Keratinocyte (primary cell): ENCODE data around the gene GAPVD1. TPM values are rescaled to one million over a fixed set of nuclear protein-coding genes. Genes with fewer than 3 reads are reported as not detected.

ENCODE experiments used
- DNase-seq: peaks from one replicate; pipeline ENCODE4 v3.0.0-alpha.2; 2011; ENCODE audit warnings: low read depth, missing footprints, low spot score
- FAIRE-seq: peaks from 2 replicates; lab custom pipeline; 2011; peaks lifted over from hg19 to GRCh38; lab: Jason Lieb, UNC
- H2AFZ ChIP-seq: 2 replicates; pipeline ENCODE4 v1.6.0; 2012; ENCODE audit warnings: low read length, control low read depth, inconsistent platforms; ENCODE audit not compliant: control insufficient read depth
- H3K27ac ChIP-seq: 2 replicates; pipeline ENCODE4 v1.5.1; 2011; ENCODE audit warnings: low read length; ENCODE audit not compliant: control insufficient read depth, insufficient read depth
- H3K27me3 ChIP-seq: 3 replicates; pipeline ENCODE4 v1.6.0; 2011; ENCODE audit warnings: low read length; ENCODE audit not compliant: control insufficient read depth, insufficient read depth; ENCODE audit errors: extremely low read depth
- H3K36me3 ChIP-seq, 2 experiments: 2 replicates in 1 of 2; 3 replicates in 1 of 2; pipeline ENCODE4 v1.5.1; 2011; ENCODE audit warnings: low read length in 2 of 2, mild to moderate bottlenecking in 1 of 2; ENCODE audit not compliant: control insufficient read depth in 2 of 2, insufficient read depth in 2 of 2; ENCODE audit errors: extremely low read depth in 1 of 2
- H3K4me1 ChIP-seq: 3 replicates; pipeline ENCODE4 v1.5.1; 2011; ENCODE audit warnings: low read length; ENCODE audit not compliant: control insufficient read depth, insufficient read depth; ENCODE audit errors: extremely low read depth
- H3K4me2 ChIP-seq: 3 replicates; pipeline ENCODE4 v1.6.0; 2011; ENCODE audit warnings: low read depth, low read length; ENCODE audit not compliant: control insufficient read depth, insufficient read depth; ENCODE audit errors: extremely low read depth
- H3K4me3 ChIP-seq, 3 experiments: fragments of 200-600 bp in 1 of 3; sonication (generic) in 1 of 3; 2 replicates in 2 of 3; 3 replicates in 1 of 3; pipeline ENCODE4 v1.5.1; 2011 to 2016; ENCODE audit warnings: low read length in 3 of 3, mild to moderate bottlenecking in 3 of 3, control low read depth in 2 of 3, inconsistent platforms in 1 of 3, low read depth in 1 of 3, mixed read lengths in 1 of 3, mixed run types in 1 of 3, moderate library complexity in 1 of 3; ENCODE audit not compliant: control insufficient read depth in 2 of 3, insufficient read depth in 2 of 3; ENCODE audit errors: extremely low read depth in 1 of 3
- H3K79me2 ChIP-seq: 2 replicates; pipeline ENCODE4 v1.6.0; 2012; ENCODE audit warnings: low read length; ENCODE audit not compliant: control insufficient read depth, insufficient read depth
- H3K9ac ChIP-seq: 3 replicates; pipeline ENCODE4 v1.6.0; 2011; ENCODE audit warnings: low read length; ENCODE audit not compliant: control insufficient read depth, insufficient read depth; ENCODE audit errors: extremely low read depth
- H3K9me1 ChIP-seq: 3 replicates; pipeline ENCODE4 v1.6.0; 2011; ENCODE audit warnings: low read length; ENCODE audit not compliant: control insufficient read depth, insufficient read depth; ENCODE audit errors: extremely low read depth
- H3K9me3 ChIP-seq: 2 replicates; pipeline ENCODE4 v1.5.1; 2012; ENCODE audit warnings: low read depth, low read length; ENCODE audit not compliant: control insufficient read depth
- H4K20me1 ChIP-seq: 3 replicates; pipeline ENCODE4 v1.6.0; 2011; ENCODE audit warnings: low read length; ENCODE audit not compliant: control insufficient read depth, insufficient read depth; ENCODE audit errors: extremely low read depth
- EZH2 ChIP-seq: IDR thresholded peaks from one replicate; pipeline ENCODE4 v1.6.1; 2012; ENCODE audit warnings: inconsistent platforms, mild to moderate bottlenecking, low read length, moderate library complexity
- dilution Hi-C: fragments of 300-500 bp; cut with MboI; formaldehyde crosslinking; loops from one replicate; pipeline ENCODE4 v1.7.0; 2020; ENCODE audit warnings: low sequenced_read_pairs; ENCODE audit not compliant: extremely low pct_ligation_motif_present
- polyA plus RNA-seq, 5 experiments: library from polyadenylated mRNA; depleted of rRNA in 3 of 5; stranded (reverse) in 3 of 5; stranded (forward) in 1 of 5; unstranded in 1 of 5; fragments of >200 nt; gene quantifications; 1 replicate in 1 of 5; 2 replicates in 3 of 5; 3 replicates in 1 of 5; pipeline versions ENCODE4 v1.2.1 to v1.2.3, GENCODE V29; 2011 to 2012; ENCODE audit warnings: missing spikeins in 2 of 5, low read depth in 1 of 5, low replicate concordance in 1 of 5
- TF ChIP-seq, protein P1 (sequence below), 3 experiments: IDR thresholded peaks in 1 of 3; conservative IDR thresholded peaks in 1 of 3; optimal IDR thresholded peaks in 1 of 3; 2 replicates in 2 of 3; 3 replicates in 1 of 3; pipeline versions ENCODE3 to v1.5.1; 2011; ENCODE audit warnings: low read length in 3 of 3, mild to moderate bottlenecking in 3 of 3, moderate library complexity in 2 of 3, control low read depth in 1 of 3, inconsistent platforms in 1 of 3; ENCODE audit not compliant: insufficient read depth in 2 of 3; ENCODE audit errors: extremely low read depth in 1 of 3

Gene GAPVD1
- polyA plus RNA-seq, 1 donor (not counting 4 experiments of a cell fraction or from before 2014, with no cell fraction given) = 23.2 TPM

GRCh38 chr9:125271081-125271480 lies 9.5 kb downstream of the GAPVD1 start:
- no peak overlapping the region for H3K9ac ChIP-seq
- H3K4me1 ChIP-seq = peaks cover 15% of the 10 kb centered on the region
- peaks cover 86% of the 10 kb centered on the region for H3K79me2 ChIP-seq
- FAIRE-seq = no peak
- H3K9me3 ChIP-seq = no peaks in the 10 kb centered on the region
- H3K27me3 ChIP-seq = no peaks in the 10 kb centered on the region
- TF ChIP-seq EZH2 = no peak
- TF ChIP-seq, protein P1, sequence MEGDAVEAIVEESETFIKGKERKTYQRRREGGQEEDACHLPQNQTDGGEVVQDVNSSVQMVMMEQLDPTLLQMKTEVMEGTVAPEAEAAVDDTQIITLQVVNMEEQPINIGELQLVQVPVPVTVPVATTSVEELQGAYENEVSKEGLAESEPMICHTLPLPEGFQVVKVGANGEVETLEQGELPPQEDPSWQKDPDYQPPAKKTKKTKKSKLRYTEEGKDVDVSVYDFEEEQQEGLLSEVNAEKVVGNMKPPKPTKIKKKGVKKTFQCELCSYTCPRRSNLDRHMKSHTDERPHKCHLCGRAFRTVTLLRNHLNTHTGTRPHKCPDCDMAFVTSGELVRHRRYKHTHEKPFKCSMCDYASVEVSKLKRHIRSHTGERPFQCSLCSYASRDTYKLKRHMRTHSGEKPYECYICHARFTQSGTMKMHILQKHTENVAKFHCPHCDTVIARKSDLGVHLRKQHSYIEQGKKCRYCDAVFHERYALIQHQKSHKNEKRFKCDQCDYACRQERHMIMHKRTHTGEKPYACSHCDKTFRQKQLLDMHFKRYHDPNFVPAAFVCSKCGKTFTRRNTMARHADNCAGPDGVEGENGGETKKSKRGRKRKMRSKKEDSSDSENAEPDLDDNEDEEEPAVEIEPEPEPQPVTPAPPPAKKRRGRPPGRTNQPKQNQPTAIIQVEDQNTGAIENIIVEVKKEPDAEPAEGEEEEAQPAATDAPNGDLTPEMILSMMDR (optimal IDR thresholded peaks at IDR 0.05 in 1 of 3, IDR thresholded peaks at IDR 0.05 in 1 of 3, conservative IDR thresholded peaks at IDR 0.05 in 1 of 3; ENCODE audit: extremely low read depth in 1 of 3, insufficient read depth in 2 of 3, low read length in 3 of 3) = no peak
- no peaks in the 10 kb centered on the region for H4K20me1 ChIP-seq
- no peak overlapping the region for H3K4me3 ChIP-seq
- H3K27ac ChIP-seq = no peak overlapping the region
- dilution Hi-C loops = no loop called here
- no peak overlapping the region for H2AFZ ChIP-seq
- DNase-seq = no peak
- H3K36me3 ChIP-seq = peaks cover 0 to 9% of the 10 kb centered on the region in 2 experiments
- H3K9me1 ChIP-seq = no peaks in the 10 kb centered on the region
- H3K4me2 ChIP-seq = peak overlapping the region; percentile 58

DNA sequence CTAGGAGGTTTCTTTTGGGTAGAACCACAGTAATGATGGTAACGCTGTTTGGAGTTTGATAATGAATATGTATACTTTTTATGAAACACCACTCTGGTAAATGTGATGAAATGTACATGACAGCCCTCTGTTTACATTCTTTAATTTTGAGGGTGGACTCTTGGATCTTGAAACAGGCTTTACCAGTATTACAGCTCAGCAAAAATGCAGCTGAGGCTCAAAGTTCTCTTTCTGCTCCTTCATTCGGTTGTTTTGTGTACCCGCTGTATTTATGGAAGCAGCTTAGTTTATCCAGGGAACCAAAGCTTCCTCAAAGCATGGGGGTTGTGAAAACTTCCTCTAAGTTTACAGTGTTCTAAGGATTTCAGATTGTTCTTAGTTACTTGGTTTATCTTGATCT lies 11.1 kb downstream of the GAPVD1 start:
- no peaks in the 10 kb centered on the region for H3K27me3 ChIP-seq
- no peaks in the 10 kb centered on the region for H3K9me3 ChIP-seq
- H3K4me1 ChIP-seq = peaks cover 15% of the 10 kb centered on the region
- no peak overlapping the region for H3K4me3 ChIP-seq
- H3K27ac ChIP-seq = peak overlapping the region; percentile 49
- H2AFZ ChIP-seq = no peak overlapping the region
- peaks cover 7% of the 10 kb centered on the region for H4K20me1 ChIP-seq
- FAIRE-seq (no peak), DNase-seq (no peak)
- H3K4me2 ChIP-seq = peak overlapping the region; percentile 52
- no peak for TF ChIP-seq EZH2
- TF ChIP-seq, protein P1 (optimal IDR thresholded peaks at IDR 0.05 in 1 of 3, IDR thresholded peaks at IDR 0.05 in 1 of 3, conservative IDR thresholded peaks at IDR 0.05 in 1 of 3; ENCODE audit: extremely low read depth in 1 of 3, insufficient read depth in 2 of 3, low read length in 3 of 3) = no peak
- dilution Hi-C loops = no loop called here
- H3K79me2 ChIP-seq = peaks cover 88% of the 10 kb centered on the region
- no peaks in the 10 kb centered on the region for H3K9me1 ChIP-seq
- no peak overlapping the region for H3K9ac ChIP-seq
- H3K36me3 ChIP-seq = peaks cover 0 to 9% of the 10 kb centered on the region in 2 experiments
